Measurements from ENCODE around the gene SRD5A2. TPM values are rescaled to one million over a fixed set of nuclear protein-coding genes. Genes with fewer than 3 reads are reported as not detected.
A peak's percentile ranks its signal among the peaks of the same experiment; 100 is the strongest.
"Not testable (repeated sequence)": the region's sequence is repeated elsewhere in the genome, so short reads cannot be mapped to it uniquely, and the experiment has no call there.

SRD5A2 gene
- total RNA-seq, 1 donor = 0.09 TPM

DNA sequence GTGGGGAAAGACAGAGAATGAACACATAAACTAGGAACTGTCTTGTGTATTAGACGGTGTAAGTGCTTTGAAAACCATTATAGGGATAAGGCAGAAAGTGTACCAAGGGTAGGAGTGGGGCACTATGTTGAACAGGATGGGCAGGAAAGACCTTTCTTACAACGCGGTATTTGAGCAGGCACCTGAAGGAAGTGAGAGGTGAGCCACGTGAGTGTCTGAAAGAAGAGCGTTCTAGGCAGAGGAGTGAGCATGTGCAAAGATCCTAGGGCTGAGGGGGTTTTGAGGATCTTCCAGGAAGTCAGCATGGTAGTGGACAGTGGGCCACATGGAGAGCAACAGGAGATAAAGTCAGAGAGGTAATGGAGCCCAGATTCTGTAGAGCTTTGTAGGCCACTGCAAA is 65.2 kb downstream of the SRD5A2 start:
- no peak overlapping the region for H3K4me3 ChIP-seq (ENCODE audit: low read depth, low read length)
- TF ChIP-seq CTCF (IDR thresholded peaks at IDR 0.05; ENCODE audit: insufficient read depth, low read length) = no peak
- no peak for DNase-seq (ENCODE audit: low read depth)

GRCh38 chr2:31513553-31513952 is 67.2 kb downstream of the SRD5A2 start:
- no peak overlapping the region for H3K4me3 ChIP-seq (ENCODE audit: low read depth, low read length)
- DNase-seq (ENCODE audit: low read depth) = no peak
- TF ChIP-seq CTCF (IDR thresholded peaks at IDR 0.05; ENCODE audit: insufficient read depth, low read length) = no peak

GRCh38 chr2:31511376-31511775 is 69.4 kb downstream of the SRD5A2 start:
- peak; percentile 5 for DNase-seq (ENCODE audit: low read depth)
- no peak overlapping the region for H3K4me3 ChIP-seq (ENCODE audit: low read depth, low read length)
- TF ChIP-seq CTCF (IDR thresholded peaks at IDR 0.05; ENCODE audit: insufficient read depth, low read length) = no peak

DNA sequence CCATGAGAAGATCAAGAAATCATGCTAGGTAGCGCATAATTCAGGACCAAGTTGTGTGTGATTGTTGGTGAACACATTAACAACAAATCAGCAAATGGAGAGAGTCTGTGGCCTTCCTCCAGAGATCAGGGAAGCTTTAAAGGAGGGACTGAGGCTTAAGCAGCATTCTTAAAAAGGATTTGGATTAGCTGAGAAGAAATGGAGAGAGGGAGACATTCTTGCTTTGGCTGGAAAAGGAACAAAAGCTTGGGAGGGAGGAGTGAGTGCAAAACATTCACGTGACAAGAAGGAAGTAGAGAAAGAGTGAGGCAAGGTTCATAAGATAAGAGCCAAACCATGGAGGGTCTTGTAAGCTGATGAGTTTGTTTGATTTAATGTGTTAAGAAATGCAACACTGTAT is 75.6 kb downstream of the SRD5A2 start:
- no peak overlapping the region for H3K4me3 ChIP-seq (ENCODE audit: low read depth, low read length)
- no peak for DNase-seq (ENCODE audit: low read depth)
- no peak for TF ChIP-seq CTCF (IDR thresholded peaks at IDR 0.05; ENCODE audit: insufficient read depth, low read length)

DNA sequence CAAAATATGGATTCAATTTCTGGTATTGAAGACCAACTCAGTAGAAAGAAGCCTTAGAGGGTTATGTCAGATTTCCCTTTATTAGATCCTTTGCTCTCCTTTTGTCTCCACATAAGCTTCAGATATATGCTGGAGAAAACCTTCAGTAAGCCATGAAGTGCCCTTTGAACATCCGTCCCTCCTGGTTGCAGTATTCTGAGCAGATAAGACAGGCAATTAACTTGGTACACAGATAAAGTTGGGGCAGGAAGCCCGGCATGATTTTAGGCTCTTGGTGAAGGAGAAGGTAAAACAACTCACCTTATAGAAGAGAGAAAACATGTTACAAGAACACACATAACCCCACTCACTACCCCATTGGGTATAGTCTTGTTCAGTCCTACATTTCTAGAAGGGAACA is 76.4 kb downstream of the SRD5A2 start:
- H3K4me3 ChIP-seq (ENCODE audit: low read depth, low read length) = no peak overlapping the region
- TF ChIP-seq CTCF (IDR thresholded peaks at IDR 0.05; ENCODE audit: insufficient read depth, low read length) = no peak
- DNase-seq (ENCODE audit: low read depth) = no peak

DNA sequence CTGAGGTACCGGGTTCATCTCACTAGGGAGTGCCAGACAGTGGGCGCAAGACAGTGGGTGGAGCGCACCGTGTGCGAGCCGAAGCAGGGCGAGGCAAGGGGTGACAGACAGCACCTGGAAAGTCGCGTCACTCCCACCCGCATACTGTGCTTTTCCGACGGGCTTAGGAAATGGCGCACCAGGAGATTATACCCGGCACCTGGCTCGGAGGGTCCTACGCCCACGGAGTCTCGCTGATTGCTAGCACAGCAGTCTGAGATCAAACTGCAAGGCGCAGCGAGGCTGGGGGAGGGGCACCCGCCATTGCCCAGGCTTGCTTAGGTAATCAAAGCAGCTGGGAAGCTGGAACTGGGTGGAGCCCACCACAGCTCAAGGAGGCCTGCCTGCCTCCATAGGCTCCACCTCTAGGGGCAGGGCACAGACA is 84.3 kb downstream of the SRD5A2 start:
- DNase-seq (ENCODE audit: low read depth); H3K4me3 ChIP-seq (ENCODE audit: low read depth, low read length): not testable (repeated sequence)

DNA sequence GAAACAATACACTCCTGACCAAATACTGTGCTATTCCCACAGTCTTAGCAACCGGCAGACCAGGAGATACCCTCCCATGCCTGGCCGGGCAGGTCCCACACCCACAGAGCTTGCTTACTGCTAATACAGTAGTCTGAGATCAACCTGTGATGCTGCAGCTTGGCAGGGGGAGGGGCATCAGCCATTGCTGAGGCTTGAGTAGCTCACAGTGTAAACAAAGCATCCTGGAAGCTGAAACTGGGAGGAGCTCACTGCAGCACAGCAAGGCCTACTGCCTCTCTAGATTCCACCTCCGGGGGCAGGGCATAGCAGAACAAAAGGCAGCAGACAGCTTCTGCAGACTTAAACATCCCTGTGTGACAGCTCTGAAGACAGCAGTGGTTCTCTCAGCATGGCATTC is 91.4 kb downstream of the SRD5A2 start:
- DNase-seq (ENCODE audit: low read depth) = peak; percentile 22
- not testable (repeated sequence) for H3K4me3 ChIP-seq (ENCODE audit: low read depth, low read length)

GRCh38 chr2:31483246-31483645 is 97.5 kb downstream of the SRD5A2 start:
- DNase-seq (ENCODE audit: low read depth) = no peak
- TF ChIP-seq CTCF (IDR thresholded peaks at IDR 0.05; ENCODE audit: insufficient read depth, low read length) = no peak
- H3K4me3 ChIP-seq (ENCODE audit: low read depth, low read length) = no peak overlapping the region
